Measurements from ENCODE around the gene ZNF710. TPM values are rescaled to one million over a fixed set of nuclear protein-coding genes. Genes with fewer than 3 reads are reported as not detected.

Gene ZNF710
- polyA plus RNA-seq, 1 donor from 2014 or later = 10.2 TPM

- Histone ChIP-seq H3K4me3 (ENCODE audit: low read length) (no peak overlapping the region), H3F3A (ENCODE audit: insufficient read depth, low read length, poor library complexity, severe bottlenecking) (no peaks in the 10 kb centered on the region), H3K27me3 (ENCODE audit: insufficient read depth, low read depth, low read length) (no peaks in the 10 kb centered on the region), H3K9ac (ENCODE audit: low read length) (no peak overlapping the region), H4K20me1 (ENCODE audit: insufficient read depth) (no peaks in the 10 kb centered on the region), H3K9me3 (ENCODE audit: low read length) (no peaks in the 10 kb centered on the region), H2AFZ (ENCODE audit: low read depth, low read length) (no peak overlapping the region), H3K27ac (ENCODE audit: low read length) (no peak overlapping the region), H3K36me3 (ENCODE audit: insufficient read depth, low read length) (no peaks in the 10 kb centered on the region), H3K79me2 (replicated peaks; ENCODE audit: insufficient read depth, low read length) (no peaks in the 10 kb centered on the region), H3K9me2 (ENCODE audit: insufficient read depth, low read length) (no peaks in the 10 kb centered on the region), H3K4me2 (ENCODE audit: low read length) (no peak overlapping the region)
- TF ChIP-seq EP300 (conservative IDR thresholded peaks at IDR 0.05; ENCODE audit: poor library complexity, severe bottlenecking) = no peak
- no peak for TF ChIP-seq RAD21 (conservative IDR thresholded peaks at IDR 0.05)
- no peak for TF ChIP-seq EZH2 (IDR thresholded peaks at IDR 0.05; ENCODE audit: borderline replicate concordance, insufficient read depth, low read length, poor library complexity, severe bottlenecking)
- TF ChIP-seq POLR2AphosphoS5 (IDR thresholded peaks at IDR 0.05) = no peak
- no peak for TF ChIP-seq MXI1 (conservative IDR thresholded peaks at IDR 0.05; ENCODE audit: poor library complexity, severe bottlenecking)
- TF ChIP-seq SMC3 (conservative IDR thresholded peaks at IDR 0.05; ENCODE audit: poor library complexity) = no peak
- no peak for TF ChIP-seq TAF1 (IDR thresholded peaks at IDR 0.05; ENCODE audit: low read depth)
- TF ChIP-seq REST (IDR thresholded peaks at IDR 0.05; ENCODE audit: borderline replicate concordance) = no peak
- no peak for TF ChIP-seq CTCF (IDR thresholded peaks at IDR 0.05; ENCODE audit: poor library complexity, severe bottlenecking)
These were observed 77.8 kb downstream of the ZNF710 start for GRCh38 chr15:90078965-90079364.

GRCh38 chr15:90079619-90080457 is 78.7 kb downstream of the ZNF710 start:
- Histone ChIP-seq H3K9me3 (ENCODE audit: low read length) (no peaks in the 10 kb centered on the region), H3F3A (ENCODE audit: insufficient read depth, low read length, poor library complexity, severe bottlenecking) (no peaks in the 10 kb centered on the region), H3K9me2 (ENCODE audit: insufficient read depth, low read length) (no peaks in the 10 kb centered on the region), H3K4me2 (ENCODE audit: low read length) (no peak overlapping the region), H3K9ac (ENCODE audit: low read length) (no peak overlapping the region), H4K20me1 (ENCODE audit: insufficient read depth) (no peaks in the 10 kb centered on the region), H3K36me3 (ENCODE audit: insufficient read depth, low read length) (peaks cover 1% of the 10 kb centered on the region), H2AFZ (ENCODE audit: low read depth, low read length) (no peak overlapping the region), H3K27ac (ENCODE audit: low read length) (no peak overlapping the region), H3K79me2 (replicated peaks; ENCODE audit: insufficient read depth, low read length) (no peaks in the 10 kb centered on the region), H3K27me3 (ENCODE audit: insufficient read depth, low read depth, low read length) (no peaks in the 10 kb centered on the region), H3K4me3 (ENCODE audit: low read length) (no peak overlapping the region)
- TF ChIP-seq RAD21 (conservative IDR thresholded peaks at IDR 0.05) (no peak), CTCF (IDR thresholded peaks at IDR 0.05; ENCODE audit: poor library complexity, severe bottlenecking) (no peak), REST (IDR thresholded peaks at IDR 0.05; ENCODE audit: borderline replicate concordance) (no peak), EP300 (conservative IDR thresholded peaks at IDR 0.05; ENCODE audit: poor library complexity, severe bottlenecking) (no peak), EZH2 (IDR thresholded peaks at IDR 0.05; ENCODE audit: borderline replicate concordance, insufficient read depth, low read length, poor library complexity, severe bottlenecking) (no peak), SMC3 (conservative IDR thresholded peaks at IDR 0.05; ENCODE audit: poor library complexity) (no peak), POLR2AphosphoS5 (IDR thresholded peaks at IDR 0.05) (no peak), MXI1 (conservative IDR thresholded peaks at IDR 0.05; ENCODE audit: poor library complexity, severe bottlenecking) (no peak), TAF1 (IDR thresholded peaks at IDR 0.05; ENCODE audit: low read depth) (no peak)

All from neural cell (in vitro differentiated cells).